ENCODE measurements around the gene RIC1. TPM values are rescaled to one million over a fixed set of nuclear protein-coding genes. Genes with fewer than 3 reads are reported as not detected.
"Not testable (repeated sequence)": the region's sequence is repeated elsewhere in the genome, so short reads cannot be mapped to it uniquely, and the experiment has no call there.

RIC1 gene
- total RNA-seq, 2 experiments from 2014 or later = 17.7 to 20.2 TPM

- POLR2A ChIA-PET = interaction anchor here (0.6 to 1.1 kb wide), 3 partner anchors 18 to 886 kb away, joined by 3 to 4 read pairs (median 3); partner anchors contain the start of gene CD274
- CTCF ChIA-PET = interaction anchor here (0.7 to 1.3 kb wide), 3 partner anchors 37 to 1312 kb away, joined by 3 to 5 read pairs (median 3); no protein-coding TSS in a partner anchor
- Mint-ChIP-seq H3K36me3 (ENCODE audit: low read depth) (peaks cover 18% of the 10 kb centered on the region), H3K27ac (peak overlapping the region; percentile 98), H3K4me3 (peak overlapping the region; percentile 98), H3K27me3 (no peaks in the 10 kb centered on the region), H3K9me3 (no peaks in the 10 kb centered on the region), H3K4me1 (peaks cover 40% of the 10 kb centered on the region)
- DNase-seq = peak; percentile 61
These were observed 1.9 kb upstream of the RIC1 start for GRCh38 chr9:5626727-5627634.

- H3K27me3 Mint-ChIP-seq, H3K9me3 Mint-ChIP-seq, DNase-seq: not testable (repeated sequence)
- POLR2A ChIA-PET = interaction anchor here (0.6 to 1.1 kb wide), 2 partner anchors 19 to 886 kb away, joined by 3 read pairs; no protein-coding TSS in a partner anchor
- Mint-ChIP-seq H3K27ac (peak overlapping the region; percentile 98), H3K36me3 (ENCODE audit: low read depth) (peaks cover 18% of the 10 kb centered on the region), H3K4me3 (peak overlapping the region; percentile 98), H3K4me1 (peaks cover 47% of the 10 kb centered on the region)
- CTCF ChIA-PET = interaction anchor here (0.7 to 1.7 kb wide), 4 partner anchors 28 to 868 kb away, joined by 3 to 5 read pairs (median 4); no protein-coding TSS in a partner anchor
These were observed 1.2 kb upstream of the RIC1 start for GRCh38 chr9:5627686-5628085.

- Mint-ChIP-seq H3K4me3 (peak overlapping the region; percentile 98), H3K4me1 (peaks cover 50% of the 10 kb centered on the region), H3K36me3 (ENCODE audit: low read depth) (peaks cover 18% of the 10 kb centered on the region), H3K9me3 (no peaks in the 10 kb centered on the region), H3K27ac (peak overlapping the region; percentile 98), H3K27me3 (no peaks in the 10 kb centered on the region)
- POLR2A ChIA-PET = interaction anchor here (0.6 to 1.3 kb wide), 4 partner anchors 14 to 954 kb away, joined by 3 read pairs; no protein-coding TSS in a partner anchor
- CTCF ChIA-PET = interaction anchor here (0.7 to 1.7 kb wide), 3 partner anchors 28 to 664 kb away, joined by 3 to 5 read pairs (median 3); no protein-coding TSS in a partner anchor
- no peak for DNase-seq
These were observed 751 bp upstream of the RIC1 start for GRCh38 chr9:5628183-5628529.

GRCh38 chr9:5629312-5630080, 589 bp downstream of the RIC1 start:
- CTCF ChIA-PET = interaction anchor here (1.0 to 1.7 kb wide), 2 partner anchors 29 to 666 kb away, joined by 3 to 5 read pairs; no protein-coding TSS in a partner anchor
- peak; percentile 49 for DNase-seq
- POLR2A ChIA-PET = interaction anchor here (0.7 to 1.3 kb wide), 3 partner anchors 36 to 955 kb away, joined by 3 read pairs; no protein-coding TSS in a partner anchor
- Mint-ChIP-seq H3K4me1 (peaks cover 56% of the 10 kb centered on the region), H3K27me3 (no peaks in the 10 kb centered on the region), H3K9me3 (peaks cover 2% of the 10 kb centered on the region), H3K4me3 (peak overlapping the region; percentile 99), H3K27ac (peak overlapping the region; percentile 95), H3K36me3 (ENCODE audit: low read depth) (peaks cover 27% of the 10 kb centered on the region)

GRCh38 chr9:5630081-5630507, 1.2 kb downstream of the RIC1 start:
- CTCF ChIA-PET = no interaction called here
- Mint-ChIP-seq H3K9me3 (peaks cover 2% of the 10 kb centered on the region), H3K4me3 (peak overlapping the region; percentile 99), H3K4me1 (peaks cover 53% of the 10 kb centered on the region), H3K27ac (peak overlapping the region; percentile 95), H3K27me3 (no peaks in the 10 kb centered on the region), H3K36me3 (ENCODE audit: low read depth) (peaks cover 29% of the 10 kb centered on the region)
- no peak for DNase-seq
- POLR2A ChIA-PET = no interaction called here

GRCh38 chr9:5631026-5631425, 2.1 kb downstream of the RIC1 start:
- Mint-ChIP-seq H3K9me3 (peaks cover 11% of the 10 kb centered on the region), H3K27ac (no peak overlapping the region), H3K36me3 (ENCODE audit: low read depth) (peaks cover 33% of the 10 kb centered on the region), H3K4me3 (no peak overlapping the region), H3K27me3 (no peaks in the 10 kb centered on the region), H3K4me1 (peaks cover 46% of the 10 kb centered on the region)
- POLR2A ChIA-PET = no interaction called here
- DNase-seq = no peak
- CTCF ChIA-PET = interaction anchor here (0.5 to 2.0 kb wide), 2 partner anchors 9 to 822 kb away, joined by 3 to 4 read pairs; no protein-coding TSS in a partner anchor

- no peak for DNase-seq
- Mint-ChIP-seq H3K36me3 (ENCODE audit: low read depth) (peaks cover 29% of the 10 kb centered on the region), H3K9me3 (peaks cover 12% of the 10 kb centered on the region), H3K4me1 (peaks cover 38% of the 10 kb centered on the region), H3K27ac (no peak overlapping the region), H3K4me3 (no peak overlapping the region), H3K27me3 (no peaks in the 10 kb centered on the region)
- ChIA-PET CTCF (interaction anchor here (0.9 to 2.0 kb wide), 4 partner anchors 9 to 204 kb away, joined by 3 to 4 read pairs (median 3); no protein-coding TSS in a partner anchor), POLR2A (no interaction called here)
These were observed 3.6 kb downstream of the RIC1 start for GRCh38 chr9:5632540-5632939.

- Mint-ChIP-seq H3K36me3 (ENCODE audit: low read depth) (peaks cover 33% of the 10 kb centered on the region), H3K27ac (no peak overlapping the region), H3K4me3 (no peak overlapping the region), H3K27me3 (no peaks in the 10 kb centered on the region), H3K9me3 (peaks cover 18% of the 10 kb centered on the region), H3K4me1 (peaks cover 38% of the 10 kb centered on the region)
- ChIA-PET POLR2A (no interaction called here), CTCF (interaction anchor here (1.2 to 2.0 kb wide), 2 partner anchors 9 to 11 kb away, joined by 3 to 4 read pairs; no protein-coding TSS in a partner anchor)
- no peak for DNase-seq
These were observed 4.3 kb downstream of the RIC1 start for GRCh38 chr9:5633243-5633642.

GRCh38 chr9:5635390-5635789, 6.5 kb downstream of the RIC1 start:
- Mint-ChIP-seq H3K36me3 (ENCODE audit: low read depth) (peaks cover 52% of the 10 kb centered on the region), H3K4me3 (no peak overlapping the region), H3K9me3 (peaks cover 37% of the 10 kb centered on the region), H3K27ac (no peak overlapping the region), H3K27me3 (no peaks in the 10 kb centered on the region), H3K4me1 (peaks cover 34% of the 10 kb centered on the region)
- ChIA-PET CTCF (no interaction called here), POLR2A (no interaction called here)
- no peak for DNase-seq

GRCh38 chr9:5639816-5640215, 10.9 kb downstream of the RIC1 start:
- no peak for DNase-seq
- ChIA-PET CTCF (no interaction called here), POLR2A (no interaction called here)
- peaks cover 64% of the 10 kb centered on the region for H3K36me3 Mint-ChIP-seq (ENCODE audit: low read depth)
- H3K4me3 Mint-ChIP-seq = no peak overlapping the region
- H3K27ac Mint-ChIP-seq = no peak overlapping the region
- peaks cover 48% of the 10 kb centered on the region for H3K9me3 Mint-ChIP-seq
- H3K4me1 Mint-ChIP-seq = peaks cover 12% of the 10 kb centered on the region
- no peaks in the 10 kb centered on the region for H3K27me3 Mint-ChIP-seq

GRCh38 chr9:5642170-5642569, 13.3 kb downstream of the RIC1 start:
- POLR2A ChIA-PET = no interaction called here
- peaks cover 59% of the 10 kb centered on the region for H3K36me3 Mint-ChIP-seq (ENCODE audit: low read depth)
- H3K27me3 Mint-ChIP-seq = no peaks in the 10 kb centered on the region
- CTCF ChIA-PET = no interaction called here
- H3K4me1 Mint-ChIP-seq = peaks cover 22% of the 10 kb centered on the region
- peaks cover 51% of the 10 kb centered on the region for H3K9me3 Mint-ChIP-seq
- H3K27ac Mint-ChIP-seq = no peak overlapping the region
- no peak for DNase-seq
- no peak overlapping the region for H3K4me3 Mint-ChIP-seq

- H3K27ac Mint-ChIP-seq = no peak overlapping the region
- H3K27me3 Mint-ChIP-seq = no peaks in the 10 kb centered on the region
- H3K9me3 Mint-ChIP-seq = peaks cover 49% of the 10 kb centered on the region
- POLR2A ChIA-PET = no interaction called here
- H3K4me1 Mint-ChIP-seq = peaks cover 18% of the 10 kb centered on the region
- H3K36me3 Mint-ChIP-seq (ENCODE audit: low read depth) = peaks cover 57% of the 10 kb centered on the region
- CTCF ChIA-PET = no interaction called here
- H3K4me3 Mint-ChIP-seq = no peak overlapping the region
- DNase-seq = no peak
These were observed 14.2 kb downstream of the RIC1 start for GRCh38 chr9:5643005-5643624.
